ENCODE data around the gene SAFB2.

Gene SAFB2

DNA sequence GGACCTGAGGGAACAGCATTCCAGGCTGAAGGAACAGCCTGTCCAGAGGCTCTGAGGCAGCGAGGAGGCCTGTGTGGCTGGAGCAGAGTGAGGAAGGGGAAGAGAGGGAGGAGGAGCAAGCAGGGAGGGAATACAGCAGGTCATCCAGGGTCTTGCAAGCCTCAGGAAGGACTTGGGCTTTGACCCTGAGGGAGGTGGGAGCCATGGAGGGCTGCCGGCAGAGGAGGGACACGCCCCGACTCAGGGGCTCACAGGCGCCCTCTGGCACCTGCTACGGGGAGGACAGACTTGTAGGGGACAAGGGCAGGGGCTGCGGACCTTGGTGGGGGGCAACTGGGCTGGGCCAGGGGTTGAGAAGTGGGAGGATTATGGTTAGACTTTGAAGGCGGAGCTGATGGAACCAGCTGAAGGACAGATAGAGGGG is 59.6 kb downstream of the SAFB2 start:
- no peaks in the 10 kb centered on the region for H3K36me3 ChIP-seq (ENCODE audit: control insufficient read depth in 2 of 2, insufficient read depth in 2 of 2, low read length in 2 of 2)
- H3K9me3 ChIP-seq (ENCODE audit: control insufficient read depth in 2 of 2, low read length in 2 of 2), result peaks cover 6 to 7% of the 10 kb centered on the region in 2 donors
- H3K27ac ChIP-seq (ENCODE audit: low read length), result no peak overlapping the region
- H3K4me1 ChIP-seq (ENCODE audit: control insufficient read depth, insufficient read depth, low read length), result peaks cover 2% of the 10 kb centered on the region
- no peak overlapping the region for H3K9ac ChIP-seq (ENCODE audit: low read length in 2 of 2)
- H3K27me3 ChIP-seq (ENCODE audit: control insufficient read depth in 1 of 2, insufficient read depth in 2 of 2, low read length in 2 of 2), result peaks cover 38 to 40% of the 10 kb centered on the region in 2 donors
- no peak overlapping the region for H3K4me3 ChIP-seq (ENCODE audit: low read length in 2 of 2)

- peaks cover 38 to 40% of the 10 kb centered on the region in 2 donors for H3K27me3 ChIP-seq (ENCODE audit: control insufficient read depth in 1 of 2, insufficient read depth in 2 of 2, low read length in 2 of 2)
- no peaks in the 10 kb centered on the region for H3K4me1 ChIP-seq (ENCODE audit: control insufficient read depth, insufficient read depth, low read length)
- no peak overlapping the region for H3K27ac ChIP-seq (ENCODE audit: low read length)
- H3K9ac ChIP-seq (ENCODE audit: low read length in 2 of 2), result no peak overlapping the region
- no peak overlapping the region for H3K4me3 ChIP-seq (ENCODE audit: low read length in 2 of 2)
- no peaks in the 10 kb centered on the region for H3K36me3 ChIP-seq (ENCODE audit: control insufficient read depth in 2 of 2, insufficient read depth in 2 of 2, low read length in 2 of 2)
- H3K9me3 ChIP-seq (ENCODE audit: control insufficient read depth in 2 of 2, low read length in 2 of 2), result peaks cover 6 to 7% of the 10 kb centered on the region in 2 donors
Measured at GRCh38 chr19:5562280-5562679, 60.3 kb downstream of the SAFB2 start.

DNA sequence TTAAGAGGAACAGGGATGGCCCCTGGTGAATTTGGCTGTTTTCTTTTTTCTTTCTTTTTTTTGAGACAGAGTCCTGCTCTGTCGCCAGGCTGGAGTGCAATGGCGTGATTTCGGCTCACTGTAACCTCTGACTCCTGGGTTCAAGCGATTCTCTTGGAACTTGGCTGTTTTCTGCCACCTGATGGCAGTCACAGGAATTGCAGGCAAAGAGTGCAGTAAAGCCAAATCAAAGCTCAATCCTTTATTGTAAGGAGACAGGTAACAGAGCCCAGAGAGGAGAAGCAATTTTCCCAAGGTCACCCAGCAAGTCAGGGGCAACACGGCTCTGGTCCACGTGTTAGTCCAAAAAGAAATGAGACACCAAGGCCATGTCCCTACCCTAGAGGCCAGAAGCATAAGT is 61.0 kb downstream of the SAFB2 start:
- Histone ChIP-seq H3K9ac (ENCODE audit: low read length in 2 of 2) (no peak overlapping the region), H3K4me3 (ENCODE audit: low read length in 2 of 2) (no peak overlapping the region), H3K27ac (ENCODE audit: low read length) (no peak overlapping the region), H3K9me3 (ENCODE audit: control insufficient read depth in 2 of 2, low read length in 2 of 2) (peaks cover 6 to 7% of the 10 kb centered on the region in 2 donors), H3K36me3 (ENCODE audit: control insufficient read depth in 2 of 2, insufficient read depth in 2 of 2, low read length in 2 of 2) (no peaks in the 10 kb centered on the region), H3K27me3 (ENCODE audit: control insufficient read depth in 1 of 2, insufficient read depth in 2 of 2, low read length in 2 of 2) (peaks cover 31 to 33% of the 10 kb centered on the region in 2 donors), H3K4me1 (ENCODE audit: control insufficient read depth, insufficient read depth, low read length) (no peaks in the 10 kb centered on the region)

- no peaks in the 10 kb centered on the region for H3K36me3 ChIP-seq (ENCODE audit: control insufficient read depth in 2 of 2, insufficient read depth in 2 of 2, low read length in 2 of 2)
- H3K27me3 ChIP-seq (ENCODE audit: control insufficient read depth in 1 of 2, insufficient read depth in 2 of 2, low read length in 2 of 2), result peaks cover 23 to 27% of the 10 kb centered on the region in 2 donors
- H3K4me1 ChIP-seq (ENCODE audit: control insufficient read depth, insufficient read depth, low read length), result no peaks in the 10 kb centered on the region
- peaks cover 6 to 7% of the 10 kb centered on the region in 2 donors for H3K9me3 ChIP-seq (ENCODE audit: control insufficient read depth in 2 of 2, low read length in 2 of 2)
- no peak overlapping the region for H3K9ac ChIP-seq (ENCODE audit: low read length in 2 of 2)
- H3K27ac ChIP-seq (ENCODE audit: low read length), result no peak overlapping the region
- no peak overlapping the region for H3K4me3 ChIP-seq (ENCODE audit: low read length in 2 of 2)
Measured at GRCh38 chr19:5560156-5560555, 62.4 kb downstream of the SAFB2 start.

GRCh38 chr19:5559804-5560133 is 62.8 kb downstream of the SAFB2 start:
- Histone ChIP-seq H3K4me1 (ENCODE audit: control insufficient read depth, insufficient read depth, low read length) (no peaks in the 10 kb centered on the region), H3K27me3 (ENCODE audit: control insufficient read depth in 1 of 2, insufficient read depth in 2 of 2, low read length in 2 of 2) (peaks cover 23 to 26% of the 10 kb centered on the region in 2 donors), H3K9ac (ENCODE audit: low read length in 2 of 2) (no peak overlapping the region), H3K4me3 (ENCODE audit: low read length in 2 of 2) (no peak overlapping the region), H3K27ac (ENCODE audit: low read length) (no peak overlapping the region), H3K9me3 (ENCODE audit: control insufficient read depth in 2 of 2, low read length in 2 of 2) (peaks cover 6 to 7% of the 10 kb centered on the region in 2 donors), H3K36me3 (ENCODE audit: control insufficient read depth in 2 of 2, insufficient read depth in 2 of 2, low read length in 2 of 2) (no peaks in the 10 kb centered on the region)

GRCh38 chr19:5558101-5558621 is 64.4 kb downstream of the SAFB2 start:
- peaks cover 20% of the 10 kb centered on the region in 2 donors for H3K27me3 ChIP-seq (ENCODE audit: control insufficient read depth in 1 of 2, insufficient read depth in 2 of 2, low read length in 2 of 2)
- H3K36me3 ChIP-seq (ENCODE audit: control insufficient read depth in 2 of 2, insufficient read depth in 2 of 2, low read length in 2 of 2), result no peaks in the 10 kb centered on the region
- H3K27ac ChIP-seq (ENCODE audit: low read length), result no peak overlapping the region
- no peak overlapping the region for H3K4me3 ChIP-seq (ENCODE audit: low read length in 2 of 2)
- H3K9ac ChIP-seq (ENCODE audit: low read length in 2 of 2), result no peak overlapping the region
- no peaks in the 10 kb centered on the region for H3K4me1 ChIP-seq (ENCODE audit: control insufficient read depth, insufficient read depth, low read length)
- H3K9me3 ChIP-seq (ENCODE audit: control insufficient read depth in 2 of 2, low read length in 2 of 2), result peaks cover 6 to 7% of the 10 kb centered on the region in 2 donors

GRCh38 chr19:5557691-5558090 is 64.9 kb downstream of the SAFB2 start:
- Histone ChIP-seq H3K27ac (ENCODE audit: low read length) (no peak overlapping the region), H3K9ac (ENCODE audit: low read length in 2 of 2) (no peak overlapping the region), H3K4me1 (ENCODE audit: control insufficient read depth, insufficient read depth, low read length) (no peaks in the 10 kb centered on the region), H3K9me3 (ENCODE audit: control insufficient read depth in 2 of 2, low read length in 2 of 2) (peaks cover 6 to 7% of the 10 kb centered on the region in 2 donors), H3K4me3 (ENCODE audit: low read length in 2 of 2) (no peak overlapping the region), H3K27me3 (ENCODE audit: control insufficient read depth in 1 of 2, insufficient read depth in 2 of 2, low read length in 2 of 2) (peaks cover 20% of the 10 kb centered on the region in 2 donors), H3K36me3 (ENCODE audit: control insufficient read depth in 2 of 2, insufficient read depth in 2 of 2, low read length in 2 of 2) (no peaks in the 10 kb centered on the region)

- Histone ChIP-seq H3K9ac (ENCODE audit: low read length in 2 of 2) (no peak overlapping the region), H3K27ac (ENCODE audit: low read length) (no peak overlapping the region), H3K36me3 (ENCODE audit: control insufficient read depth in 2 of 2, insufficient read depth in 2 of 2, low read length in 2 of 2) (no peaks in the 10 kb centered on the region), H3K4me3 (ENCODE audit: low read length in 2 of 2) (no peak overlapping the region), H3K27me3 (ENCODE audit: control insufficient read depth in 1 of 2, insufficient read depth in 2 of 2, low read length in 2 of 2) (peaks cover 10 to 11% of the 10 kb centered on the region in 2 donors), H3K9me3 (ENCODE audit: control insufficient read depth in 2 of 2, low read length in 2 of 2) (peaks cover 0 to 3% of the 10 kb centered on the region in 2 donors), H3K4me1 (ENCODE audit: control insufficient read depth, insufficient read depth, low read length) (no peaks in the 10 kb centered on the region)
Measured at GRCh38 chr19:5554828-5555227, 67.7 kb downstream of the SAFB2 start.

DNA sequence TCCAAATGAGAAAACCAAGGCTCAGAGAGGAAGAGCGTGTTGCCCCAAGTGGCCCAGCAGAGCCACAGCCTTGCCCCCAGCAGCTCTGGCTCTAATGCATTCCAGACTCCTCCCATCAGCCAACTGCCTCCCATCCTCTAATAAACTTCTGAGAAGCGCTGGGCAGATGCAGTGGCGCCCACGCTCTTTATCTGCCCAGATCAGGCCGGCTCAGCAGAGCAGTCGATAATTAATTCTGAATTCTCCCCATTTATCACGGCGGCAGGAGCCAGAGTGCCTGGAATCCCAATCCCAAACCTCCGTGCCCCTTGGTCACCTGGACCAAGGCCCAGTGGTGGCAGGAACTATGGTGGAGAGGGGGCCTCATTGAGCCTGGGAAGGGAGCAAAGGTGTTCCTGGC is 68.7 kb downstream of the SAFB2 start:
- Histone ChIP-seq H3K27ac (ENCODE audit: low read length) (no peak overlapping the region), H3K4me1 (ENCODE audit: control insufficient read depth, insufficient read depth, low read length) (no peaks in the 10 kb centered on the region), H3K9me3 (ENCODE audit: control insufficient read depth in 2 of 2, low read length in 2 of 2) (peaks cover 0 to 3% of the 10 kb centered on the region in 2 donors)

GRCh38 chr19:5547881-5548280 is 74.7 kb downstream of the SAFB2 start:
- no peaks in the 10 kb centered on the region for H3K36me3 ChIP-seq (ENCODE audit: control insufficient read depth in 2 of 2, insufficient read depth in 2 of 2, low read length in 2 of 2)
- no peak overlapping the region for H3K27ac ChIP-seq (ENCODE audit: low read length)
- H3K4me1 ChIP-seq (ENCODE audit: control insufficient read depth, insufficient read depth, low read length), result no peaks in the 10 kb centered on the region
- no peak overlapping the region for H3K4me3 ChIP-seq (ENCODE audit: low read length in 2 of 2)
- H3K27me3 ChIP-seq (ENCODE audit: control insufficient read depth in 1 of 2, insufficient read depth in 2 of 2, low read length in 2 of 2), result no peaks in the 10 kb centered on the region
- no peaks in the 10 kb centered on the region for H3K9me3 ChIP-seq (ENCODE audit: control insufficient read depth in 2 of 2, low read length in 2 of 2)
- no peak overlapping the region for H3K9ac ChIP-seq (ENCODE audit: low read length in 2 of 2)

More for the DNA sequence above, 68.7 kb downstream of the SAFB2 start:
- Histone ChIP-seq H3K4me3 (ENCODE audit: low read length in 2 of 2) (no peak overlapping the region), H3K36me3 (ENCODE audit: control insufficient read depth in 2 of 2, insufficient read depth in 2 of 2, low read length in 2 of 2) (no peaks in the 10 kb centered on the region), H3K27me3 (ENCODE audit: control insufficient read depth in 1 of 2, insufficient read depth in 2 of 2, low read length in 2 of 2) (peaks cover 9 to 10% of the 10 kb centered on the region in 2 donors), H3K9ac (ENCODE audit: low read length in 2 of 2) (no peak overlapping the region)

DNA sequence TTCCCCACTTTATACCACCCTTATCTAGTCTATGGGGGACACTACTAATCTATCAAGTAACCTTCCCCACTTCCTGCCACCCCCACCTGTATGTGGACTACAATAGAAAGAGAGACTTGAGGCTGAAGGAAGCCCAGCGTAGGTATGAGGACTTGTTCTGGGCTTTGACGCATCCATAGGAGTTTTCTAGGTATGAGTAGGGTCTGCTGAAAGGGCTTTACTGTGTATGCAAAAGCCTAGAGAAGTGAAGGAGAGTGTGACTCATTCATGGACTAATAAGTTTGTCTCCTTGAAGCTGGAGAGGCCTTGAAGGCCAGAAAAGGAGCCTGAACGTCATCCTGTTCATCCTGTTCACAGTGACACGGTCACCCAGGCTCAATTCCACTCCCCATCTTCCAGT is 76.6 kb downstream of the SAFB2 start:
- Histone ChIP-seq H3K9me3 (ENCODE audit: control insufficient read depth in 2 of 2, low read length in 2 of 2) (no peaks in the 10 kb centered on the region), H3K4me3 (ENCODE audit: low read length in 2 of 2) (no peak overlapping the region), H3K27me3 (ENCODE audit: control insufficient read depth in 1 of 2, insufficient read depth in 2 of 2, low read length in 2 of 2) (no peaks in the 10 kb centered on the region), H3K36me3 (ENCODE audit: control insufficient read depth in 2 of 2, insufficient read depth in 2 of 2, low read length in 2 of 2) (no peaks in the 10 kb centered on the region), H3K27ac (ENCODE audit: low read length) (no peak overlapping the region), H3K9ac (ENCODE audit: low read length in 2 of 2) (no peak overlapping the region), H3K4me1 (ENCODE audit: control insufficient read depth, insufficient read depth, low read length) (no peaks in the 10 kb centered on the region)

Measured in stomach smooth muscle (tissue), 2 donors.